Measurements from ENCODE around the gene RAB36. TPM values are rescaled to one million over a fixed set of nuclear protein-coding genes. Genes with fewer than 3 reads are reported as not detected.

RAB36 gene
- polyA plus RNA-seq, 1 donor (not counting 4 experiments of a cell fraction or from before 2014, with no cell fraction given), result 1.9 TPM

- dilution Hi-C loops (cut with MboI; ENCODE audit: extremely low pct_ligation_motif_present, low sequenced_read_pairs), result no loop called here
- H3K27me3 ChIP-seq (ENCODE audit: control insufficient read depth, extremely low read depth, insufficient read depth, low read length), result peaks cover 6% of the 10 kb centered on the region
- no peak overlapping the region for H3K4me2 ChIP-seq (ENCODE audit: control insufficient read depth, extremely low read depth, insufficient read depth, low read depth, low read length)
- H3K27ac ChIP-seq (ENCODE audit: control insufficient read depth, insufficient read depth, low read length), result no peak overlapping the region
- no peak overlapping the region for H3K4me3 ChIP-seq (ENCODE audit: control insufficient read depth in 2 of 3, extremely low read depth in 1 of 3, insufficient read depth in 2 of 3, low read depth in 1 of 3, low read length in 3 of 3)
- no peak for DNase-seq (ENCODE audit: low read depth, low spot score)
- no peaks in the 10 kb centered on the region for H4K20me1 ChIP-seq (ENCODE audit: control insufficient read depth, extremely low read depth, insufficient read depth, low read length)
- no peaks in the 10 kb centered on the region for H3K79me2 ChIP-seq (ENCODE audit: control insufficient read depth, insufficient read depth, low read length)
- H3K9me3 ChIP-seq (ENCODE audit: control insufficient read depth, low read depth, low read length), result no peaks in the 10 kb centered on the region
- H3K9me1 ChIP-seq (ENCODE audit: control insufficient read depth, extremely low read depth, insufficient read depth, low read length), result no peaks in the 10 kb centered on the region
- no peak for TF ChIP-seq EZH2 (IDR thresholded peaks at IDR 0.05; ENCODE audit: low read length)
- no peak for FAIRE-seq
- H2AFZ ChIP-seq (ENCODE audit: control insufficient read depth, low read length), result no peak overlapping the region
- H3K9ac ChIP-seq (ENCODE audit: control insufficient read depth, extremely low read depth, insufficient read depth, low read length), result no peak overlapping the region
- no peaks in the 10 kb centered on the region for H3K36me3 ChIP-seq (ENCODE audit: control insufficient read depth in 2 of 2, extremely low read depth in 1 of 2, insufficient read depth in 2 of 2, low read length in 2 of 2)
- H3K4me1 ChIP-seq (ENCODE audit: control insufficient read depth, extremely low read depth, insufficient read depth, low read length), result no peaks in the 10 kb centered on the region
Observed at GRCh38 chr22:23117891-23118646, 27.2 kb upstream of the RAB36 start.

- no peaks in the 10 kb centered on the region for H3K36me3 ChIP-seq (ENCODE audit: control insufficient read depth in 2 of 2, extremely low read depth in 1 of 2, insufficient read depth in 2 of 2, low read length in 2 of 2)
- no peaks in the 10 kb centered on the region for H3K4me1 ChIP-seq (ENCODE audit: control insufficient read depth, extremely low read depth, insufficient read depth, low read length)
- no peak overlapping the region for H3K9ac ChIP-seq (ENCODE audit: control insufficient read depth, extremely low read depth, insufficient read depth, low read length)
- no peaks in the 10 kb centered on the region for H3K9me3 ChIP-seq (ENCODE audit: control insufficient read depth, low read depth, low read length)
- no peak overlapping the region for H3K27ac ChIP-seq (ENCODE audit: control insufficient read depth, insufficient read depth, low read length)
- H3K27me3 ChIP-seq (ENCODE audit: control insufficient read depth, extremely low read depth, insufficient read depth, low read length), result peaks cover 6% of the 10 kb centered on the region
- H3K79me2 ChIP-seq (ENCODE audit: control insufficient read depth, insufficient read depth, low read length), result no peaks in the 10 kb centered on the region
- DNase-seq (ENCODE audit: low read depth, low spot score) (no peak), FAIRE-seq (no peak)
- H2AFZ ChIP-seq (ENCODE audit: control insufficient read depth, low read length), result no peak overlapping the region
- dilution Hi-C loops (cut with MboI; ENCODE audit: extremely low pct_ligation_motif_present, low sequenced_read_pairs), result no loop called here
- no peak overlapping the region for H3K4me2 ChIP-seq (ENCODE audit: control insufficient read depth, extremely low read depth, insufficient read depth, low read depth, low read length)
- H4K20me1 ChIP-seq (ENCODE audit: control insufficient read depth, extremely low read depth, insufficient read depth, low read length), result no peaks in the 10 kb centered on the region
- H3K9me1 ChIP-seq (ENCODE audit: control insufficient read depth, extremely low read depth, insufficient read depth, low read length), result no peaks in the 10 kb centered on the region
- TF ChIP-seq EZH2 (IDR thresholded peaks at IDR 0.05; ENCODE audit: low read length) (no peak), CTCF (optimal IDR thresholded peaks at IDR 0.05 in 1 of 3, IDR thresholded peaks at IDR 0.05 in 1 of 3, conservative IDR thresholded peaks at IDR 0.05 in 1 of 3; ENCODE audit: extremely low read depth in 1 of 3, insufficient read depth in 2 of 3, low read length in 3 of 3) (no peak)
- H3K4me3 ChIP-seq (ENCODE audit: control insufficient read depth in 2 of 3, extremely low read depth in 1 of 3, insufficient read depth in 2 of 3, low read depth in 1 of 3, low read length in 3 of 3), result no peak overlapping the region
Observed at GRCh38 chr22:23118647-23119493, 26.4 kb upstream of the RAB36 start.

Measured in keratinocyte (primary cell).